ENCODE measurements around the gene DDX10.

DNA sequence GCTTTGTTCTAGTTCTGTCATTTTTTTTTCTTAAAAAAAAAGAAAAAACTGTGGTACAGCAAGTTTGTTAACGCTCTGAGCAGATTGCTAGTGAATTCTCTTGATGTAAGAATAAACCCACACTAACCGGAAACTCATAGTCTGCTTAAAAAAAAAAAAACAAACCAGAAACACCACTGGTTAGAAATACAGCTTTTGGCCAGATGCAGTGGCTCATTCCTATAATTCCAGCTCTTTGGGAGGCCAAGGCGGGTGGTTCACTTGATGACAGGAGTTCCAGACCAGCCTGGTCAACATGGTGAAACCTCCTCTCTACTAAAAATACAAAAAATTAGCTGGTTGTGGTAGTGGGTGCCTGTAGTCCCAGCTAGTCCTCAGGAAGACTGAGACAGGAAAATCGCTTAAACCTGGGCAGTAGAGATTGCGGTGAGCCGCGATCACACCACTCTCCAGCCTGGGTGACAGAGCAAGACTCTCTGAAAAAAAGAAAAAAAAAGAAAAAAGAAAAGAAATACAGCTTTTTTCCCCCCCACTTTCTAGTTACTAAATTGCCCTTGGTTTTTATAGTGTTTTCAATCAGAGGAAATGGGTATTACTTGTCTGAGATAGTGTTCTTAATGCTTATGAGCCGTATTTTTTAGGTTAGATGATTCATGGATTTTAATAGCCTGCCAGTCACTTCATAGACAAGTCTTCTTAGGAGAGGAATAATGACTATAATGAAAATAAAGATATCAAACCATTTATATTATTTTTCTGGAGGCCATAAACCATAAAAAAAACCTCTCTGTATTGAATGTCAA lies 222.8 kb downstream of the DDX10 start:
- no peak for TF ChIP-seq CTCF (optimal IDR thresholded peaks at IDR 0.05 in 1 of 3, IDR thresholded peaks at IDR 0.05 in 1 of 3, conservative IDR thresholded peaks at IDR 0.05 in 1 of 3; ENCODE audit: extremely low read depth in 1 of 3, insufficient read depth in 2 of 3, low read length in 3 of 3)
- no peak for TF ChIP-seq EZH2 (IDR thresholded peaks at IDR 0.05; ENCODE audit: low read length)
